Upper lobe of left lung (tissue), 6 donors: Measurements from ENCODE around the gene CNN3. TPM values are rescaled to one million over a fixed set of nuclear protein-coding genes. Genes with fewer than 3 reads are reported as not detected.
A peak's percentile ranks its signal among the peaks of the same experiment; 100 is the strongest.

Source experiments
- ATAC-seq, 2 donors: fragments of 200-7000 bp; cut with Tn5 transposase; one replicate each; pipeline ENCODE4 v1.9.1; 2022; ENCODE audit warnings: mild to moderate bottlenecking in 2 of 2, moderate library complexity in 2 of 2; ENCODE audit not compliant: low FRiP score in 2 of 2
- DNase-seq, 2 donors: peaks; one replicate each; pipeline ENCODE4 v3.0.0-alpha.2; 2019 to 2020
- H3K27ac ChIP-seq, 4 donors: fragments of 200-600 bp; sonication (generic); one replicate each; pipeline ENCODE4 v1.5.1; 2016 to 2019
- H3K27me3 ChIP-seq, 4 donors: fragments of 200-600 bp; sonication (generic); one replicate each; pipeline ENCODE4 v1.5.1; 2017 to 2019
- H3K36me3 ChIP-seq, 4 donors: fragments of 200-600 bp; sonication (generic); one replicate each; pipeline ENCODE4 v1.5.1; 2016 to 2019
- H3K4me1 ChIP-seq, 4 donors: fragments of 200-600 bp; sonication (generic); one replicate each; pipeline ENCODE4 v1.5.1; 2018 to 2019
- H3K4me3 ChIP-seq, 4 donors: fragments of 200-600 bp; sonication (generic); one replicate each; pipeline ENCODE4 v1.5.1; 2017 to 2019; ENCODE audit warnings: mild to moderate bottlenecking in 2 of 4, moderate library complexity in 1 of 4
- H3K9me3 ChIP-seq, 4 donors: fragments of 200-600 bp; sonication (generic); one replicate each; pipeline ENCODE4 v1.5.1; 2018 to 2019
- CTCF ChIP-seq, 6 experiments: fragments of 450-650 bp in 4 of 6; fragments of 200-600 bp in 2 of 6; sonication (generic) in 2 of 6; IDR thresholded peaks; one replicate each; pipeline ENCODE4 v1.5.1; 2016 to 2019; ENCODE audit warnings: antibody characterized with exemption in 6 of 6
- EP300 ChIP-seq, 4 donors: sonication (generic); formaldehyde crosslinking; IDR thresholded peaks; one replicate each; pipeline ENCODE4 v1.5.1; 2017; ENCODE audit warnings: antibody characterized with exemption in 4 of 4, control low read depth in 2 of 4
- POLR2A ChIP-seq, 4 donors: fragments of 450-650 bp; IDR thresholded peaks; one replicate each; pipeline ENCODE4 v1.5.1; 2016 to 2017; ENCODE audit warnings: antibody characterized with exemption in 4 of 4, mild to moderate bottlenecking in 2 of 4
- POLR2AphosphoS5 ChIP-seq, 2 donors: sonication (generic); formaldehyde crosslinking; IDR thresholded peaks; one replicate each; pipeline ENCODE4 v1.5.1; 2017; ENCODE audit warnings: antibody characterized with exemption in 2 of 2
- WGBS, 2 donors: methylation state at CpG; one replicate each; pipeline ENCODE4 v1.1.5; 2017 to 2018; 5-methylcytosine and 5-hydroxymethylcytosine counted together
- total RNA-seq, 6 donors: library from RNA; depleted of rRNA in 4 of 6; stranded (reverse); fragments of >200 nt in 4 of 6; gene quantifications; one replicate each; pipeline versions ENCODE4 v1.1.0 to v1.2.1, GENCODE V29; 2016 to 2021
- donor health status: DM: no; HTN: no; CAD: no; lungs with moderate emphysema.
- donor health status: DM: no; HTN: yes; CAD: no; lungs with severe emphysema.

CNN3 gene
- total RNA-seq, 6 donors from 2014 or later: 60.8 to 209 (median 166) TPM

GRCh38 chr1:94887106-94887505 lies 39.8 kb downstream of the CNN3 start:
- 73 to 75% methylated on average over 3 of the region's 3 CpGs for WGBS, 2 donors
- TF ChIP-seq CTCF (IDR thresholded peaks at IDR 0.05) (no peak), EP300 (IDR thresholded peaks at IDR 0.05) (no peak), POLR2A (IDR thresholded peaks at IDR 0.05) (no peak), POLR2AphosphoS5 (IDR thresholded peaks at IDR 0.05) (no peak)

GRCh38 chr1:94886361-94886760 lies 40.5 kb downstream of the CNN3 start:
- no peak overlapping the region for H3K27ac ChIP-seq
- TF ChIP-seq CTCF (IDR thresholded peaks at IDR 0.05): no peak
- no peak for TF ChIP-seq POLR2A (IDR thresholded peaks at IDR 0.05)
- no peak for TF ChIP-seq POLR2AphosphoS5 (IDR thresholded peaks at IDR 0.05)

More at GRCh38 chr1:94887106-94887505, 39.8 kb downstream of the CNN3 start:
- H3K4me1 ChIP-seq: peaks cover 5 to 14% (median 8%) of the 10 kb centered on the region in 4 donors
- DNase-seq (no peak), ATAC-seq (no peak)
- H3K27ac ChIP-seq: no peak overlapping the region
- H3K9me3 ChIP-seq: no peaks in the 10 kb centered on the region
- H3K4me3 ChIP-seq: no peak overlapping the region
- peaks cover 0 to 21% (median 2%) of the 10 kb centered on the region in 4 donors for H3K36me3 ChIP-seq
- H3K27me3 ChIP-seq: no peaks in the 10 kb centered on the region

GRCh38 chr1:94884507-94884906 lies 42.4 kb downstream of the CNN3 start:
- ATAC-seq (no peak), DNase-seq (no peak)
- Histone ChIP-seq H3K9me3 (no peaks in the 10 kb centered on the region), H3K27me3 (no peaks in the 10 kb centered on the region), H3K4me1 (peaks cover 5 to 14% (median 8%) of the 10 kb centered on the region in 4 donors), H3K27ac (peak overlapping the region; percentile 19 to 67 (median 33)), H3K4me3 (no peak overlapping the region), H3K36me3 (peaks cover 0 to 7% (median 0%) of the 10 kb centered on the region in 4 donors)
- WGBS, 2 donors: 63 to 68% methylated on average over 6 of the region's 6 CpGs
- no peak for TF ChIP-seq CTCF (IDR thresholded peaks at IDR 0.05)
- no peak for TF ChIP-seq POLR2AphosphoS5 (IDR thresholded peaks at IDR 0.05)
- no peak for TF ChIP-seq POLR2A (IDR thresholded peaks at IDR 0.05)
- no peak for TF ChIP-seq EP300 (IDR thresholded peaks at IDR 0.05)

More at GRCh38 chr1:94886361-94886760, 40.5 kb downstream of the CNN3 start:
- Histone ChIP-seq H3K4me1 (peaks cover 5 to 14% (median 8%) of the 10 kb centered on the region in 4 donors), H3K27me3 (no peaks in the 10 kb centered on the region), H3K9me3 (no peaks in the 10 kb centered on the region), H3K36me3 (peaks cover 0 to 18% (median 2%) of the 10 kb centered on the region in 4 donors), H3K4me3 (no peak overlapping the region)
- ATAC-seq: peak in 1 of 2 donors; percentile 3
- WGBS, 2 donors: 76 to 83% methylated on average over 5 of the region's 5 CpGs
- no peak for DNase-seq

GRCh38 chr1:94884106-94884505 lies 42.8 kb downstream of the CNN3 start:
- H3K27ac ChIP-seq: peak overlapping the region; percentile 19 to 67 (median 33)
- TF ChIP-seq POLR2AphosphoS5 (IDR thresholded peaks at IDR 0.05) (no peak), EP300 (IDR thresholded peaks at IDR 0.05) (no peak), POLR2A (IDR thresholded peaks at IDR 0.05) (no peak), CTCF (IDR thresholded peaks at IDR 0.05) (no peak)
- H3K4me3 ChIP-seq: peak overlapping the region in 1 of 4 donors; percentile 11
- no peaks in the 10 kb centered on the region for H3K27me3 ChIP-seq
- 48 to 58% methylated on average over 6 of the region's 6 CpGs for WGBS, 2 donors
- H3K4me1 ChIP-seq: peaks cover 5 to 14% (median 8%) of the 10 kb centered on the region in 4 donors
- no peaks in the 10 kb centered on the region for H3K9me3 ChIP-seq
- ATAC-seq (peak; percentile 50 to 80), DNase-seq (peak in 1 of 2 donors; percentile 51)
- H3K36me3 ChIP-seq: peaks cover 0 to 6% (median 0%) of the 10 kb centered on the region in 4 donors

GRCh38 chr1:94883691-94884090 lies 43.2 kb downstream of the CNN3 start:
- Histone ChIP-seq H3K4me1 (peaks cover 5 to 14% (median 8%) of the 10 kb centered on the region in 4 donors), H3K27ac (peak overlapping the region; percentile 19 to 67 (median 33)), H3K9me3 (no peaks in the 10 kb centered on the region), H3K27me3 (no peaks in the 10 kb centered on the region), H3K4me3 (peak overlapping the region in 1 of 4 donors; percentile 11), H3K36me3 (peaks cover 0 to 2% (median 0%) of the 10 kb centered on the region in 4 donors)
- TF ChIP-seq EP300 (IDR thresholded peaks at IDR 0.05): no peak
- no peak for TF ChIP-seq POLR2A (IDR thresholded peaks at IDR 0.05)
- no peak for TF ChIP-seq CTCF (IDR thresholded peaks at IDR 0.05)
- TF ChIP-seq POLR2AphosphoS5 (IDR thresholded peaks at IDR 0.05): no peak
- DNase-seq (no peak), ATAC-seq (peak; percentile 61 to 64)
- 14 to 15% methylated on average over 4 of the region's 4 CpGs for WGBS, 2 donors
